ENCODE results near the gene IRAK2. TPM values are rescaled to one million over a fixed set of nuclear protein-coding genes. Genes with fewer than 3 reads are reported as not detected.

IRAK2 gene
- total and polyA plus RNA-seq, 10 donors: 1.4 to 11.8 (median 7.9) TPM

GRCh38 chr3:10247679-10248183, 83.0 kb downstream of the IRAK2 start:
- Histone ChIP-seq H3K9me3 (peaks cover 2 to 29% (median 25%) of the 10 kb centered on the region in 8 donors), H3K36me3 (peaks cover 0 to 45% (median 3%) of the 10 kb centered on the region in 6 donors), H3K4me1 (peaks cover 16 to 58% (median 48%) of the 10 kb centered on the region in 6 donors), H3K4me3 (peak overlapping the region; percentile 76 to 93 (median 88)), H3K27me3 (replicated peaks in 1 of 7) (no peaks in the 10 kb centered on the region), H3K27ac (peak overlapping the region; percentile 87 to 97 (median 92))
- intact Hi-C loops (cut with DNase I; ENCODE audit: low total_unique reads): no loop called here
- 40 to 56% (median 52%) methylated on average over 14 of the region's 14 CpGs for WGBS, 5 donors
- no peak for TF ChIP-seq POLR2AphosphoS5 (IDR thresholded peaks at IDR 0.05)
- no peak for TF ChIP-seq POLR2A (IDR thresholded peaks at IDR 0.05)
- TF ChIP-seq CTCF (IDR thresholded peaks at IDR 0.05 in 8 of 11, conservative IDR thresholded peaks at IDR 0.05 in 3 of 11): no peak
- peak; percentile 74 for DNase-seq

- 0 to 1% (median 0%) methylated on average over 28 to 80 of the region's 80 CpGs for WGBS, 5 donors
- Histone ChIP-seq H3K27ac (peak within 1 kb of the TSS; percentile 87 to 97 (median 92)), H3K4me3 (peak within 1 kb of the TSS; percentile 76 to 93 (median 88)), H3K27me3 (replicated peaks in 1 of 7) (no peaks in the 10 kb centered on the region), H3K4me1 (peaks cover 16 to 58% (median 47%) of the 10 kb centered on the region in 6 donors), H3K9me3 (peaks cover 2 to 29% (median 25%) of the 10 kb centered on the region in 8 donors), H3K36me3 (peaks cover 0 to 45% (median 9%) of the 10 kb centered on the region in 6 donors)
- DNase-seq: peak; percentile 99
- TF ChIP-seq POLR2A (IDR thresholded peaks at IDR 0.05) (peak in 2 of 3 donors; percentile 51 to 84), CTCF (IDR thresholded peaks at IDR 0.05 in 8 of 11, conservative IDR thresholded peaks at IDR 0.05 in 3 of 11) (peak in 4 of 11 experiments; percentile 25 to 45 (median 30)), POLR2AphosphoS5 (IDR thresholded peaks at IDR 0.05) (peak; percentile 91 to 94 (median 93))
- intact Hi-C loops (cut with DNase I; ENCODE audit: low total_unique reads): no loop called here
Measured at GRCh38 chr3:10248184-10248983, 83.7 kb downstream of the IRAK2 start, which contains the start of gene TATDN2. Gene TATDN2 (plus strand): TSS chr3:10248459. CDS start chr3:10249201, 742 bp downstream.

- peak overlapping the region; percentile 76 to 93 (median 88) for H3K4me3 ChIP-seq
- peaks cover 0 to 47% (median 15%) of the 10 kb centered on the region in 6 donors for H3K36me3 ChIP-seq
- intact Hi-C loops (cut with DNase I; ENCODE audit: low total_unique reads): no loop called here
- H3K4me1 ChIP-seq: peaks cover 16 to 65% (median 51%) of the 10 kb centered on the region in 6 donors
- DNase-seq: peak; percentile 89
- TF ChIP-seq POLR2AphosphoS5 (IDR thresholded peaks at IDR 0.05) (peak in 1 of 3 donors; percentile 21), CTCF (IDR thresholded peaks at IDR 0.05 in 8 of 11, conservative IDR thresholded peaks at IDR 0.05 in 3 of 11) (no peak), POLR2A (IDR thresholded peaks at IDR 0.05) (no peak)
- peaks cover 2 to 26% (median 21%) of the 10 kb centered on the region in 8 donors for H3K9me3 ChIP-seq
- no peaks in the 10 kb centered on the region for H3K27me3 ChIP-seq (replicated peaks in 1 of 7)
- peak overlapping the region; percentile 87 to 97 (median 92) for H3K27ac ChIP-seq
- 0 to 2% (median 1%) methylated on average over 17 to 32 of the region's 32 CpGs for WGBS, 5 donors
Measured at GRCh38 chr3:10248984-10249748, 84.4 kb downstream of the IRAK2 start.
